HEK293 (cell line): ENCODE measurements around the gene ASB16.

Experiments used
- EGR2 ChIP-seq: fragments of 450-650 bp; formaldehyde crosslinking; IDR thresholded peaks from 2 replicates; pipeline ENCODE4 v1.5.1; 2016; ENCODE audit warnings: low read depth, missing biosample characterization, missing genetic modification characterization
- GLIS1 ChIP-seq: fragments of 450-650 bp; formaldehyde crosslinking; IDR thresholded peaks from 2 replicates; pipeline ENCODE4 v1.5.1; 2016; ENCODE audit warnings: missing biosample characterization, missing genetic modification characterization
- GLIS2 ChIP-seq: fragments of 450-650 bp; formaldehyde crosslinking; IDR thresholded peaks from 2 replicates; pipeline ENCODE4 v1.5.1; 2016; ENCODE audit warnings: missing biosample characterization, missing genetic modification characterization
- KLF8 ChIP-seq: fragments of 450-650 bp; formaldehyde crosslinking; IDR thresholded peaks from 2 replicates; pipeline ENCODE4 v1.5.1; 2016; ENCODE audit warnings: missing biosample characterization, missing genetic modification characterization
- KLF9 ChIP-seq: fragments of 450-650 bp; formaldehyde crosslinking; IDR thresholded peaks from 2 replicates; pipeline ENCODE4 v1.5.1; 2016; ENCODE audit warnings: missing biosample characterization, missing genetic modification characterization, low read depth
- SCRT1 ChIP-seq: fragments of 450-650 bp; formaldehyde crosslinking; IDR thresholded peaks from 2 replicates; pipeline ENCODE4 v1.5.1; 2016; ENCODE audit warnings: missing biosample characterization, missing genetic modification characterization, borderline replicate concordance
- SCRT2 ChIP-seq: fragments of 450-650 bp; formaldehyde crosslinking; IDR thresholded peaks from 2 replicates; pipeline ENCODE4 v1.5.1; 2016; ENCODE audit warnings: missing biosample characterization, missing genetic modification characterization
- SP7 ChIP-seq: fragments of 450-650 bp; formaldehyde crosslinking; IDR thresholded peaks from 2 replicates; pipeline ENCODE4 v1.5.1; 2016; ENCODE audit warnings: missing biosample characterization, missing genetic modification characterization
- TRIM28 ChIP-seq: IDR thresholded peaks from 2 replicates; pipeline ENCODE4 v1.6.1; 2011; ENCODE audit warnings: low read length, control low read depth, borderline replicate concordance
- ZBTB17 ChIP-seq: fragments of 450-650 bp; formaldehyde crosslinking; IDR thresholded peaks from 2 replicates; pipeline ENCODE4 v1.5.1; 2016; ENCODE audit warnings: missing biosample characterization, missing genetic modification characterization
- ZEB2 ChIP-seq: fragments of 450-650 bp; formaldehyde crosslinking; IDR thresholded peaks from 2 replicates; pipeline ENCODE4 v1.5.1; 2016; ENCODE audit warnings: missing biosample characterization, missing genetic modification characterization
- ZFHX2 ChIP-seq: fragments of 450-650 bp; formaldehyde crosslinking; conservative IDR thresholded peaks from 2 replicates; pipeline ENCODE4 v1.5.1; 2016; ENCODE audit warnings: missing biosample characterization, missing genetic modification characterization
- ZFP69B ChIP-seq: fragments of 450-650 bp; formaldehyde crosslinking; IDR thresholded peaks from 2 replicates; pipeline ENCODE4 v1.5.1; 2016; ENCODE audit warnings: missing biosample characterization, missing genetic modification characterization
- ZIC2 ChIP-seq: fragments of 450-650 bp; formaldehyde crosslinking; IDR thresholded peaks from 2 replicates; pipeline ENCODE4 v1.5.1; 2016; ENCODE audit warnings: missing biosample characterization, missing genetic modification characterization
- ZNF146 ChIP-seq: fragments of 450-650 bp; formaldehyde crosslinking; IDR thresholded peaks from 2 replicates; pipeline ENCODE4 v1.5.1; 2016; ENCODE audit warnings: missing biosample characterization, missing genetic modification characterization
- ZNF184 ChIP-seq: fragments of 450-650 bp; IDR thresholded peaks from 2 replicates; pipeline ENCODE4 v1.5.1; 2018; ENCODE audit warnings: missing biosample characterization, mild to moderate bottlenecking, missing genetic modification characterization
- ZNF501 ChIP-seq: fragments of 450-650 bp; formaldehyde crosslinking; IDR thresholded peaks from 2 replicates; pipeline ENCODE4 v1.5.1; 2016; ENCODE audit warnings: missing biosample characterization, missing genetic modification characterization
- ZNF600 ChIP-seq: fragments of 450-650 bp; formaldehyde crosslinking; IDR thresholded peaks from 2 replicates; pipeline ENCODE4 v1.5.1; 2016; ENCODE audit warnings: missing biosample characterization, missing genetic modification characterization
- ZSCAN16 ChIP-seq: fragments of 450-650 bp; formaldehyde crosslinking; IDR thresholded peaks from 2 replicates; pipeline ENCODE4 v1.5.1; 2016; ENCODE audit warnings: missing biosample characterization, missing genetic modification characterization
- ZSCAN23 ChIP-seq: fragments of 450-650 bp; formaldehyde crosslinking; IDR thresholded peaks from 2 replicates; pipeline ENCODE4 v1.5.1; 2016; ENCODE audit warnings: missing biosample characterization, missing genetic modification characterization
- TF ChIP-seq, protein P1 (sequence below): fragments of 450-650 bp; formaldehyde crosslinking; conservative IDR thresholded peaks from 2 replicates; pipeline ENCODE4 v1.5.1; 2016; ENCODE audit warnings: low read depth, missing biosample characterization, missing genetic modification characterization
- TF ChIP-seq, protein P2 (sequence below): fragments of 450-650 bp; formaldehyde crosslinking; IDR thresholded peaks from 2 replicates; pipeline ENCODE4 v1.5.1; 2017; ENCODE audit warnings: missing biosample characterization, missing genetic modification characterization
- TF ChIP-seq, protein P3 (sequence below): fragments of 450-650 bp; formaldehyde crosslinking; IDR thresholded peaks from 2 replicates; pipeline ENCODE4 v1.5.1; 2016; ENCODE audit warnings: missing biosample characterization, missing genetic modification characterization
- TF ChIP-seq, protein P4 (sequence below): fragments of 450-650 bp; formaldehyde crosslinking; IDR thresholded peaks from 2 replicates; pipeline ENCODE4 v1.5.1; 2016; ENCODE audit warnings: missing biosample characterization, missing genetic modification characterization
- TF ChIP-seq, protein P5 (sequence below): fragments of 450-650 bp; formaldehyde crosslinking; IDR thresholded peaks from 2 replicates; pipeline ENCODE4 v1.5.1; 2016; ENCODE audit warnings: missing biosample characterization, missing genetic modification characterization, low read depth
- TF ChIP-seq, protein P6 (sequence below): fragments of 450-650 bp; formaldehyde crosslinking; IDR thresholded peaks from 2 replicates; pipeline ENCODE4 v1.5.1; 2016; ENCODE audit warnings: missing biosample characterization, missing genetic modification characterization

The ASB16 gene

DNA sequence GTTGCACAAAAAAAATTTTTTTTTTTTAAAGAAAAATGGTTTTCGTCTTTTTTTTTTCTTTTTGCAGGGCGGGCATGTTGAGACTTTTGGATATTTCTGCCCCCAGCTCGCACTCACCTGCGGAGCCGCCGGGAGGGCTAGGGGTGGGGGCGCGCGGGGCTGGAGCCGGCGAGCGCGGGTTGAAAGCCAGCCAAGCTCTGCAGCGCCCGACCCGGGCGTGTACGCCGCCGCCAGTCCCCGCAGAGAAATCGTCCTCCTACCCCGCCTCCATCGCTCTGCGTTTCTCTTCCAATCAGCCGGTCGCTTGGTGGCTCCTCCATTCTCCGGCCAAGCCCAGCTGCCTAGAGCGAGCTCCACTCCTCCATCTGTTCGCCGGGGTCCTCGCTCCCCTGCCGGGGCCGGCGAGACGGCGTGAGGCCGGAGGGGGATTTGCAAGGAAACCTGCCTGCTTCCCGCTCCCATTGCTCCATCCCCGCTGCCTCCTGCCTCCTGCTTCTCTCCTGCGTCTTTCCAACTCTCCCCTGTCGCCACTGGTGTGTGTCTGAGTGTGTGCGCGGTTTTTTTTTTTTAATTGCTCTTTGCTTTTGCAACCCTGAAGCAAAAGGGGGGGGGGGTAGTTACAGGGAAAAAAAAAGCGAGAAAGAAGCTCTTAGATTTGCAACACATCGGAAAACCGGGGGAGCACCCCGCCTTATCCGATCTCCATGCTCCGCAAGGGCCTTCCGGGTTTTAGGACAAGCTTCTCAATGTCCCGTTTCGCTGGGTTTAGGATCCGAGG lies 50.8 kb downstream of the ASB16 start (continued):
- TF ChIP-seq, protein P1, sequence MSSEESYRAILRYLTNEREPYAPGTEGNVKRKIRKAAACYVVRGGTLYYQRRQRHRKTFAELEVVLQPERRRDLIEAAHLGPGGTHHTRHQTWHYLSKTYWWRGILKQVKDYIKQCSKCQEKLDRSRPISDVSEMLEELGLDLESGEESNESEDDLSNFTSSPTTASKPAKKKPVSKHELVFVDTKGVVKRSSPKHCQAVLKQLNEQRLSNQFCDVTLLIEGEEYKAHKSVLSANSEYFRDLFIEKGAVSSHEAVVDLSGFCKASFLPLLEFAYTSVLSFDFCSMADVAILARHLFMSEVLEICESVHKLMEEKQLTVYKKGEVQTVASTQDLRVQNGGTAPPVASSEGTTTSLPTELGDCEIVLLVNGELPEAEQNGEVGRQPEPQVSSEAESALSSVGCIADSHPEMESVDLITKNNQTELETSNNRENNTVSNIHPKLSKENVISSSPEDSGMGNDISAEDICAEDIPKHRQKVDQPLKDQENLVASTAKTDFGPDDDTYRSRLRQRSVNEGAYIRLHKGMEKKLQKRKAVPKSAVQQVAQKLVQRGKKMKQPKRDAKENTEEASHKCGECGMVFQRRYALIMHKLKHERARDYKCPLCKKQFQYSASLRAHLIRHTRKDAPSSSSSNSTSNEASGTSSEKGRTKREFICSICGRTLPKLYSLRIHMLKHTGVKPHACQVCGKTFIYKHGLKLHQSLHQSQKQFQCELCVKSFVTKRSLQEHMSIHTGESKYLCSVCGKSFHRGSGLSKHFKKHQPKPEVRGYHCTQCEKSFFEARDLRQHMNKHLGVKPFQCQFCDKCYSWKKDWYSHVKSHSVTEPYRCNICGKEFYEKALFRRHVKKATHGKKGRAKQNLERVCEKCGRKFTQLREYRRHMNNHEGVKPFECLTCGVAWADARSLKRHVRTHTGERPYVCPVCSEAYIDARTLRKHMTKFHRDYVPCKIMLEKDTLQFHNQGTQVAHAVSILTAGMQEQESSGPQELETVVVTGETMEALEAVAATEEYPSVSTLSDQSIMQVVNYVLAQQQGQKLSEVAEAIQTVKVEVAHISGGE (tag by site-specific recombination) = peak; percentile 32; the same call in 1 of the 2 replicates
- TF ChIP-seq, protein P2, sequence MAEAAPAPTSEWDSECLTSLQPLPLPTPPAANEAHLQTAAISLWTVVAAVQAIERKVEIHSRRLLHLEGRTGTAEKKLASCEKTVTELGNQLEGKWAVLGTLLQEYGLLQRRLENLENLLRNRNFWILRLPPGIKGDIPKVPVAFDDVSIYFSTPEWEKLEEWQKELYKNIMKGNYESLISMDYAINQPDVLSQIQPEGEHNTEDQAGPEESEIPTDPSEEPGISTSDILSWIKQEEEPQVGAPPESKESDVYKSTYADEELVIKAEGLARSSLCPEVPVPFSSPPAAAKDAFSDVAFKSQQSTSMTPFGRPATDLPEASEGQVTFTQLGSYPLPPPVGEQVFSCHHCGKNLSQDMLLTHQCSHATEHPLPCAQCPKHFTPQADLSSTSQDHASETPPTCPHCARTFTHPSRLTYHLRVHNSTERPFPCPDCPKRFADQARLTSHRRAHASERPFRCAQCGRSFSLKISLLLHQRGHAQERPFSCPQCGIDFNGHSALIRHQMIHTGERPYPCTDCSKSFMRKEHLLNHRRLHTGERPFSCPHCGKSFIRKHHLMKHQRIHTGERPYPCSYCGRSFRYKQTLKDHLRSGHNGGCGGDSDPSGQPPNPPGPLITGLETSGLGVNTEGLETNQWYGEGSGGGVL (tag by site-specific recombination) = peak; percentile 59; the same call in 1 of the 2 replicates
- TF ChIP-seq, protein P3, sequence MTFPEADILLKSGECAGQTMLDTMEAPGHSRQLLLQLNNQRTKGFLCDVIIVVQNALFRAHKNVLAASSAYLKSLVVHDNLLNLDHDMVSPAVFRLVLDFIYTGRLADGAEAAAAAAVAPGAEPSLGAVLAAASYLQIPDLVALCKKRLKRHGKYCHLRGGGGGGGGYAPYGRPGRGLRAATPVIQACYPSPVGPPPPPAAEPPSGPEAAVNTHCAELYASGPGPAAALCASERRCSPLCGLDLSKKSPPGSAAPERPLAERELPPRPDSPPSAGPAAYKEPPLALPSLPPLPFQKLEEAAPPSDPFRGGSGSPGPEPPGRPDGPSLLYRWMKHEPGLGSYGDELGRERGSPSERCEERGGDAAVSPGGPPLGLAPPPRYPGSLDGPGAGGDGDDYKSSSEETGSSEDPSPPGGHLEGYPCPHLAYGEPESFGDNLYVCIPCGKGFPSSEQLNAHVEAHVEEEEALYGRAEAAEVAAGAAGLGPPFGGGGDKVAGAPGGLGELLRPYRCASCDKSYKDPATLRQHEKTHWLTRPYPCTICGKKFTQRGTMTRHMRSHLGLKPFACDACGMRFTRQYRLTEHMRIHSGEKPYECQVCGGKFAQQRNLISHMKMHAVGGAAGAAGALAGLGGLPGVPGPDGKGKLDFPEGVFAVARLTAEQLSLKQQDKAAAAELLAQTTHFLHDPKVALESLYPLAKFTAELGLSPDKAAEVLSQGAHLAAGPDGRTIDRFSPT (tag by site-specific recombination) = 0 out of 2 replicates have a peak, but pooled peaks have one; percentile 30
- TF ChIP-seq, protein P4, sequence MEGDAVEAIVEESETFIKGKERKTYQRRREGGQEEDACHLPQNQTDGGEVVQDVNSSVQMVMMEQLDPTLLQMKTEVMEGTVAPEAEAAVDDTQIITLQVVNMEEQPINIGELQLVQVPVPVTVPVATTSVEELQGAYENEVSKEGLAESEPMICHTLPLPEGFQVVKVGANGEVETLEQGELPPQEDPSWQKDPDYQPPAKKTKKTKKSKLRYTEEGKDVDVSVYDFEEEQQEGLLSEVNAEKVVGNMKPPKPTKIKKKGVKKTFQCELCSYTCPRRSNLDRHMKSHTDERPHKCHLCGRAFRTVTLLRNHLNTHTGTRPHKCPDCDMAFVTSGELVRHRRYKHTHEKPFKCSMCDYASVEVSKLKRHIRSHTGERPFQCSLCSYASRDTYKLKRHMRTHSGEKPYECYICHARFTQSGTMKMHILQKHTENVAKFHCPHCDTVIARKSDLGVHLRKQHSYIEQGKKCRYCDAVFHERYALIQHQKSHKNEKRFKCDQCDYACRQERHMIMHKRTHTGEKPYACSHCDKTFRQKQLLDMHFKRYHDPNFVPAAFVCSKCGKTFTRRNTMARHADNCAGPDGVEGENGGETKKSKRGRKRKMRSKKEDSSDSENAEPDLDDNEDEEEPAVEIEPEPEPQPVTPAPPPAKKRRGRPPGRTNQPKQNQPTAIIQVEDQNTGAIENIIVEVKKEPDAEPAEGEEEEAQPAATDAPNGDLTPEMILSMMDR (tag by site-specific recombination) = peak; percentile 67
- TF ChIP-seq ZBTB17 (peak; percentile 50), GLIS1 (tag by site-specific recombination) (peak; percentile 85), ZSCAN16 (tag by site-specific recombination) (no peak), KLF8 (tag by site-specific recombination) (peak; percentile 89), ZEB2 (tag by site-specific recombination) (peak; percentile 90), ZNF600 (tag by site-specific recombination) (peak; percentile 69), ZIC2 (peak; percentile 83), SCRT1 (tag by site-specific recombination) (no peak), TRIM28 (0 out of 2 replicates have a peak, but pooled peaks have one; percentile 11), ZNF501 (peak; percentile 55; the same call in 1 of the 2 replicates), ZSCAN23 (tag by site-specific recombination) (no peak), ZFP69B (tag by site-specific recombination) (peak; percentile 27; the same call in 1 of the 2 replicates), ZNF146 (tag by site-specific recombination) (no peak), EGR2 (tag by site-specific recombination) (peak; percentile 34; the same call in 1 of the 2 replicates), GLIS2 (tag by site-specific recombination) (peak; percentile 96), SP7 (peak; percentile 67; the same call in 1 of the 2 replicates), SCRT2 (peak; percentile 22; the same call in 1 of the 2 replicates), ZFHX2 (0 out of 2 replicates have a peak, but pooled peaks have one; percentile 17), ZNF184 (tag by site-specific recombination) (peak; percentile 95), KLF9 (0 out of 2 replicates have a peak, but pooled peaks have one; percentile 34)
- TF ChIP-seq, protein P5, sequence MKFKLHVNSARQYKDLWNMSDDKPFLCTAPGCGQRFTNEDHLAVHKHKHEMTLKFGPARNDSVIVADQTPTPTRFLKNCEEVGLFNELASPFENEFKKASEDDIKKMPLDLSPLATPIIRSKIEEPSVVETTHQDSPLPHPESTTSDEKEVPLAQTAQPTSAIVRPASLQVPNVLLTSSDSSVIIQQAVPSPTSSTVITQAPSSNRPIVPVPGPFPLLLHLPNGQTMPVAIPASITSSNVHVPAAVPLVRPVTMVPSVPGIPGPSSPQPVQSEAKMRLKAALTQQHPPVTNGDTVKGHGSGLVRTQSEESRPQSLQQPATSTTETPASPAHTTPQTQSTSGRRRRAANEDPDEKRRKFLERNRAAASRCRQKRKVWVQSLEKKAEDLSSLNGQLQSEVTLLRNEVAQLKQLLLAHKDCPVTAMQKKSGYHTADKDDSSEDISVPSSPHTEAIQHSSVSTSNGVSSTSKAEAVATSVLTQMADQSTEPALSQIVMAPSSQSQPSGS (tag by site-specific recombination) = no peak
- TF ChIP-seq, protein P6, sequence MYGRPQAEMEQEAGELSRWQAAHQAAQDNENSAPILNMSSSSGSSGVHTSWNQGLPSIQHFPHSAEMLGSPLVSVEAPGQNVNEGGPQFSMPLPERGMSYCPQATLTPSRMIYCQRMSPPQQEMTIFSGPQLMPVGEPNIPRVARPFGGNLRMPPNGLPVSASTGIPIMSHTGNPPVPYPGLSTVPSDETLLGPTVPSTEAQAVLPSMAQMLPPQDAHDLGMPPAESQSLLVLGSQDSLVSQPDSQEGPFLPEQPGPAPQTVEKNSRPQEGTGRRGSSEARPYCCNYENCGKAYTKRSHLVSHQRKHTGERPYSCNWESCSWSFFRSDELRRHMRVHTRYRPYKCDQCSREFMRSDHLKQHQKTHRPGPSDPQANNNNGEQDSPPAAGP (tag by site-specific recombination) = peak; percentile 36; the same call in 1 of the 2 replicates
